Endometrial microvascular endothelial cells (primary cell): ENCODE data around the gene DCAF4. TPM values are rescaled to one million over a fixed set of nuclear protein-coding genes. Genes with fewer than 3 reads are reported as not detected.
"Not testable (repeated sequence)": the region's sequence is repeated elsewhere in the genome, so short reads cannot be mapped to it uniquely, and the experiment has no call there.

Experiments
- in situ Hi-C: cut with HindIII; loops from 2 replicates; pipeline ENCODE4 v1.10.0; 2017; ENCODE audit warnings: low sequenced_read_pairs, low pct_unique_long_range_greater_than_20kb; ENCODE audit errors: inconsistent ontology term
- total RNA-seq: library from RNA; depleted of rRNA; stranded (reverse); fragments of >200 nt; gene quantifications from one replicate; pipeline ENCODE4 v1.2.3, GENCODE V29; 2015; ENCODE audit errors: inconsistent ontology term

DCAF4 gene
- total RNA-seq, 1 donor from 2014 or later = 15.8 TPM

GRCh38 chr14:72961579-72962335 lies 35.5 kb downstream of the DCAF4 start:
- in situ Hi-C loops = no loop called here

GRCh38 chr14:72962336-72962754 lies 36.1 kb downstream of the DCAF4 start:
- in situ Hi-C loops = not testable (repeated sequence)

GRCh38 chr14:72962829-72963312 lies 36.6 kb downstream of the DCAF4 start:
- in situ Hi-C loops = no loop called here

GRCh38 chr14:72965249-72965648 lies 39.0 kb downstream of the DCAF4 start:
- in situ Hi-C loops = no loop called here

GRCh38 chr14:72966038-72966437 lies 39.8 kb downstream of the DCAF4 start:
- in situ Hi-C loops = no loop called here

GRCh38 chr14:72968316-72968715 lies 42.1 kb downstream of the DCAF4 start:
- in situ Hi-C loops = no loop called here

GRCh38 chr14:72970058-72970630 lies 43.9 kb downstream of the DCAF4 start:
- in situ Hi-C loops = no loop called here

- in situ Hi-C loops = no loop called here
Observed at GRCh38 chr14:72970824-72971434, 44.7 kb downstream of the DCAF4 start.

- in situ Hi-C loops = no loop called here
Observed at GRCh38 chr14:72974661-72975060, 48.4 kb downstream of the DCAF4 start.

GRCh38 chr14:72975770-72976169 lies 49.5 kb downstream of the DCAF4 start:
- in situ Hi-C loops = no loop called here

- in situ Hi-C loops = no loop called here
Observed at GRCh38 chr14:72978856-72979255, 52.6 kb downstream of the DCAF4 start.

GRCh38 chr14:72980863-72981262 lies 54.6 kb downstream of the DCAF4 start:
- in situ Hi-C loops = no loop called here

GRCh38 chr14:72982146-72982708 lies 56.0 kb downstream of the DCAF4 start:
- in situ Hi-C loops = no loop called here

- in situ Hi-C loops = no loop called here
Observed at GRCh38 chr14:72986214-72986613, 60.0 kb downstream of the DCAF4 start.

GRCh38 chr14:72986857-72987256 lies 60.6 kb downstream of the DCAF4 start:
- in situ Hi-C loops = no loop called here

GRCh38 chr14:72990171-72990570 lies 63.9 kb downstream of the DCAF4 start:
- in situ Hi-C loops = no loop called here

GRCh38 chr14:72996916-72997315 lies 70.7 kb downstream of the DCAF4 start:
- in situ Hi-C loops = no loop called here

- in situ Hi-C loops = no loop called here
Observed at GRCh38 chr14:72998252-72998903, 72.1 kb downstream of the DCAF4 start.

- in situ Hi-C loops = no loop called here
Observed at GRCh38 chr14:72999316-72999715, 73.1 kb downstream of the DCAF4 start.
